ENCODE measurements around the gene GPR157.

Gene GPR157

DNA sequence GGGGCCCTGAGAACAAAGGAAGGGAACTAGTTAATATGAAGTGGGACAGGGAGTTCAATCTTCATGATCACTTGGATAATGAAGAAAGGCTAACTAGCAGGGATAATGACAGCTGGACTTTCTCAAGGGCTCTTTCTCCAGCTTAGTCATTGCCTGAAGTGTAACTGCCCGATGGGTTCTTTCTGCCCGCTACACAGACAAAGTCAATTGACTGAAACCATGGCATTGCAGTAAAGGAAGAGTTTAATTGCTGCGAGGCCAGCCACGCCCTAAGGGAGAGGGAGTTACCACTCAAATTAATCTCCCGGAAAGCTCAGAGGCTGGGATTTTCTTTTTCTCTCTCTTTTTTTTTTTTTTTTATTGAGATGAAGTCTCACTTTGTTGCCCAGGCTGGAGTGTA is 42.9 kb downstream of the GPR157 start:
- no peak for DNase-seq

DNA sequence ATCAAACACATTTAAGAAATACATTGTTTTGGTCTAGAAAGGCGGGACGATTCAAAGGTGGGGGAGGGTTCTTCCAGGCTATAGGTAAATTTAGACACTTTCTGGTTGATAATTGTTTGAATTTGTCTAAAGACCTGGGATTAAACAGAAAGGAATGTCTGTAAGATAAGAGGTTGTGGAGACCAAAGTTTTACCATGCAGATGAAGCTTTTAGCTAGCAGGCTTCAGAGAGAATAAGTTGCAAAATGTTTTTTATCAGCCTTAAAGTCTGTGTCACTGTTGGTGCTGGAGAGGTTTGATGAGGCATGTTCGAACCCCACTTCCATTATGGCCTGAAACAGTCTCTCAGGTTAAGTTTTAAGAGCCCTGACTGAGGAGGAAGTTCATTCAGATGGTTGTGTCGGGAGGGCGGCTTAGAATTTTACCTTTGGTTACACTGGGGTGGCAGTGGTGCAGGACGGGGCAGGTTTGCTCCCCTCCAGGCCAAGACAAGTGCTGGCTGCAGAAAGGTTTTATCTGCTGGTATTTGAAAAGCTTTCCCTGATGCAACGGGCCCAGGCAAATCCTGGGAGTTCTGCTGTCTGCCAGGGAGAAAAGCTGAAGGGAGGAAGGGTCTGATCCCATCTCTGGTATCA is 43.5 kb downstream of the GPR157 start:
- DNase-seq = no peak

DNA sequence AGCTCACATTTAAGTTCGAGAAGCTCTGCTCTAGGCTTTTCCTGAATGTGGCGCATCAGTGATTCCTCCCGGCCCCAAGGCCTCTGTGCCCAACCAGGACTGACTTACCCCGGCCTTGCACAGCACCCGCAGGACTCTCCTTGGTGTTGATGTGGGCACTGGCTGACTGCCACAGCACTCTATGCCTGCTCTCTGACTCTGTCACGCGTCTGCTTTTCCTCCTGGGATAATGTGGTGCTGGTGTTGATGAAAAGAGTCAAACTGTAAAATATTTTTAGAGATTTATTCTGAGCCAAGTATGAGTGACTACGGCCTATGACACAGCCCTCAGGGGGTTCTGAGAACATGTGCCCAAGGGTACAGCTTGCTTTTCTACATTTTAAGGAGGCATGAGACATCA is 44.0 kb downstream of the GPR157 start:
- DNase-seq = no peak

DNA sequence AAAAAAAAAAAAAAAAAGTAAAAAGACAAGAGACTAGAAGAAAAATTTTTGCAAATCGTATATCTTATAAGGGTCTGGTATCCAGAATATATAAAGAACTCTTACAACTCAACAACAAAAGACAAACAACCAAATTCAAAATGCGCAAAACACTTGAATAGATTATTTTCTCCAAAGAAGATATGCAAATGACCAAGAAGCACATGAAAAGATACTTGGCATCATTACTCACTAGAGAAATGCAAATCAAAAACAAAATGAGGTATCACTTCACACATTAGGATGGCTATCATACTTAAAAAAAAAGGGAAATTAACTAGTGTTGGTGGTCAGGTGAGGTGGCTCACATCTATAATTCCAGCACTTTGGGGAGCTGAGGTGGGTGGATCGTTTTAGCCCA is 47.4 kb downstream of the GPR157 start:
- DNase-seq = no peak

DNA sequence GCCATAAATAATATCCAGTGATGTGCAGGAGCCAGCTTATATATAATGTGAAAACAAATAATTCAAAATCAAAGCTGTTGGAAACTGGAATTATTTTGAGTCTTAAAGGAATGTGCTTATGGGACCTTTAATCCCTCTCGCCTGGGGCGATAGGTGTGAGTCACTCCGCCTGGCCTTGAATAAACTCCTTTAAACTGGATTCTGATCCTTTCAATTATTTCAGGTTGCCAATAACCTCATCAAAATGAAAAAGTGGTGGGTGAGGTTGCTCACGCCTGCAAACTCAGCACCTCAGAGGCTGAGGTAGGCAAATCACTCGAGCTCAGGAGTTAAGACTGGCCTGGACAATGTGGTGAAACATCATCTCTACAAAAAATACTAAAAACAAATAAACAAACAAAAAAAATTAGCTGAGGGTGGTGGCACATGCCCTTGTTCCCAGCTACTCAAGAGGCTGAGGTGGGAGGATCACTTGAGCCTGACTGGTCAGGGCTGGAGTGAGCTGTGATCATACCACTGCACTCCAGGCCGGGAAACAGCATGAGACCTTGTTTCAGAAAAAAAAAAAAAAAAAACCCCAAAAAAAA is 48.1 kb downstream of the GPR157 start:
- no peak for DNase-seq

DNA sequence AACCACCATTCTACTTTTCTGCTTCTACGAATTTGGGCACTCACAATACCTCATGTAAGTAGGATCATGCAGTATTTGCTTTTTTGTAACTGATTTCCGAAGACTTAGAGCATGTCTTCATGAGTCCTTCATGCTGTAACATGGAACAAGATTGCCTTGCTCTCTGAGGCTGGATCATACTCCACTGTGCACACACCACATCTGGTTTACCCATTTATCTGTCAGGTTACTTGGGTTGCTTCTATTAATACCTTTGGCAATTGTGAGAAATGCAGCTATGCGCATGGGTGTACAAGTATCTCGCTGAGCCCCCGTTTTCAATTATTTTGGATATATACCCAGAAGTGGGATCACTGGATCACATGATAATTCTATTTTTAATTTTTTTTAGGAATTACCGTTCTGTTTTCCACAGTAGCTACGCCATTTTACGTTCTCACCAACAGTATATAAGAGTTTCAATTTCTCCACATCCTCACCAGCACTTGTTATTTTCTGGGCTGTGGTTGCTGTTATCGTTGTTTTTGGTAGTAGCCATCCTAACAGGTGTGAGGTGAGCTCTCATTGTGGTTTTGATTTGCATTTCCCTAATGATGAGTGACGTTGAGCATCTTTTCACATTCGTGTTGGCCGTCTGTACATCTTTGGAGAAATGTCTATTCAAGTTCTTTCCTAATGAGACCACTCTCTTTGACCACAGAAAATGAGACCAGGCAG is 48.8 kb downstream of the GPR157 start:
- DNase-seq = no peak

DNA sequence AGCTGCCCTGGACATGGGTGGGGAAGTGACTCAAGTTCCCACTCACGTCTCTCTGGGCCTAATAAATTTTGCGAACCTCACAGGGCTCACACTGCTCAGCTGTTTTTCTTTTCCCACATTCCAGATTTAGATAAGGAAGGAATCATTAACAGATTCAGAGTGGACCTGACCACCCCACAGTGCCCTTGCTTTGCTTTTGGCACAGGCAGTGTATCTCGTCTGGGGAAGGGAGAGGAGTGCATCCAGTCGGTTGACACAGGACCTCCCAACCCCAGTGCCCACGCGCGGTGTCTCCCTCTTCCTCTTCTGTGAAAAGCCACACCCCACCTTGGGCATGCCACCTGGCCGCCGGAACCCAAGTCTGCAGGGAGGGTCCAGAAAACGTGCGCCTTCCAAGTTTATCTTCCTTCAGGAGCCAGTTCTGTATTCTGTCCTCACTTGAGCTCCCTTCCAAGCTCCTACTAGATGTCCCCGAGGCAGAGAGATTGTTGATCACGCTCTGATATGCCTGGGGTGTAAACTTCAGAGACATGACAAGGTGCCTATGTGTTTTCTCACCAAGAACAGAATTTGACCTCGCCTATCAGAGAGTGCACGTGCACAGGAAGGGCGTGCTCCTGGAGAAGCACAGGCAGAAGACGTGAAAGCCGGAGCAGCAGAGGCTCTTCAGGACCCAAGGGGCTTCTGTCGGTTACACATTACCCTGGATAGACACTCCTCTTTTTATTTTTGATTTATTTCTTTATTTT is 50.0 kb downstream of the GPR157 start:
- no peak for DNase-seq

DNA sequence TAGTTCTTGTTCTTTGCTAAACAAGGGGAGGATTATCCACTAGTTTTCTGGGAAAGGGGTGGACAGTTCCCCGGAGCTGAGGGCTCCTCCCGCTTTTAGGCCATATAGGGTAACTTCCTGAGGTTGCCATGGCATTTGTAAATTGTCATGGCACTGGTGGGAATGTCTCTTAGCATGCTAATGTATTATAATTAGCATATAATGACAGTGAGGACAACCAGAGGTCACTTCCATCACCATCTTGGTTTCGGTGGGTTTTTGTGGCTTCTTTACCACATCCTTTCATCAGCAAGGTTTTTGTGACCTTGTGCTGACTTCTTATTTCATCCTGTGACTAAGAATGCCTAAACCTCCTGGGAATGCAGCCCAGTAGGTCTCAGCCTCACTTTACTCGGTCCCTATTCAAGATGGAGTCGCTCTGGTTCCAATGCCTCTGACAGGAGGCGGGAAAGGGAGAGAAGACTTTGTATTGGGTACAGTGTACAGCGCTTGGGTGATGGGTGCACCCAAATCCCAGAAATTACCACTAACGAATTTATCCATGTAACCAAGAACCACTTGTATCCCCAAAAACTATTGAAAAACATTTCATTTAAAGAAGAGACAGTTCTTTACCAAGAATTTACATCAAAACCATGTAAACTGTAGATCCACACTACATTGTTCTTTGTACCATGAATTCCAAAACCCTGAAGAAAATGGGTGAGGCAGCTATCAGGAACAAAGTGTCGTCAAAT is 50.7 kb downstream of the GPR157 start:
- peak in 1 of 5 donors; percentile 25 for DNase-seq

DNA sequence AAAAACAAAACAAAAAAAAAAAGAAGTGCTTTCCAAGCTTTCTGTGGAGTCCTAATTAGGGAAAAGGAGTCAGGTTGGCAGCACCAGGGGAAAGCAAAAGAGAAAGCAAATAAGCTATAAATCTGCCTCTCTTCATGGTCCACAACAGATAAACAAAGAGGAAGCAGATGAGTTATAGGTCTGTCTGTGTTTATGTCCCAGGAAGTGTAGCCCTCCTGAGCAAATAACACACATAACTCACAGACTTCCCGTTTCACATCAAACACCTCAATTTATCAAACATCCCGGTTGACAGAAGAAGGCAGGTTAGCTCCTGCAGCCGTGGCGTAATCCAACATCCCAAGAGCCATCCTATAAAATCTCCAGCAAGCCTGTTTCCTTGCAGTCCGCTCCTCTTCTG is 53.9 kb downstream of the GPR157 start:
- no peak for DNase-seq

DNA sequence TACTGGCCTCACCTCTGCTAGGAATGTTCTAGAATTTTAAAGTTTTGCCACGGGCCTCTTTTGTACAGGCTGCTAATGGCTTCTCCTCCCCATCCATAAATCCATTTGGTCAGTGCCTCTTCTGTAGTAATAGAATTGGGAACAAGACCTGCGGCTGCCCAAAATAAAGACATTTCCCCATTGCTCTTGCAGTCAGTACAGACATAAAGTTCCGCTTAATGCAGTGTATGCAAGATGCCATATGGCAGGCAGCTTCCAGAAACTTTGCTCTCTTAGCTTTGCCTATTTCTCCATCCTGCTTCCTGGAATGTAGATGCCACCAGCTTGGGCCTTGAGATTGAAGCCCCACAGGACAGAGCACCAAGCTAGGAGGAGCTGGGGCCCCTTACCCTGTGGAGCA is 55.8 kb downstream of the GPR157 start:
- no peak for DNase-seq

DNA sequence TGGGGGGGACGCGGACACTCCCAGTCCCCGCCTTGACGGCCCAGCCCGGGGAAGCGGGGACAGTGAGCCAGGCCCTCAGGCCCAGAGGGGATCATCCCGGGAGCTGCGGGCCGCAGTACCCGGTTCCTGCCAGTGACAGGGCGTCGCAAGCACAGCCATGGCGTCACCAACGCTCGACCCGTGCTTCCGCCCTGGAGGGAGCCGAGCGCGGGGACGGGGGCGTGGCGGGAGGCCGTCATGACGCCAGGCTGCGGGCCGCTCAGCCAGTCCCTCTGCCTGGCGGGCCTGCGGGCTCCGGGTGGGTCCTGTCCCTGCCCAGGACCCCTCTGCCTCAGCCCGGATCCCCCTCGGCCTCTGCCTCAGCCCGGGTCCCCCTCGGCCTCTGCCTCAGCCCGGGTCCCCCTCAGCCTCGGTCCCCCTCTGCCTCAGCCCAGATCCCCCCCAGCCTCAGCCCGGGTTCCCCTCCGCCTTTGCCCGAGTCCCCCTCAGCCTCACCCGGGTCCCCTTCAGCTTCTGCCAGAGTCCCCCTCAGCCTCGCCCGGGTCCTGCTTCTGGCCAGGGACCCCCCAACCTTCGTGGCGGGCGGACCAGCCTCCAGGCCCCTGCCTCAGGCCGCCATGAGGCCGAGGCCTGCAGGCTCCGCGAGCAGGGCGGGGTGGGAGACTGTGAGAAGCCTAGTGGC is 57.2 kb downstream of the GPR157 start:
- no peak for DNase-seq

DNA sequence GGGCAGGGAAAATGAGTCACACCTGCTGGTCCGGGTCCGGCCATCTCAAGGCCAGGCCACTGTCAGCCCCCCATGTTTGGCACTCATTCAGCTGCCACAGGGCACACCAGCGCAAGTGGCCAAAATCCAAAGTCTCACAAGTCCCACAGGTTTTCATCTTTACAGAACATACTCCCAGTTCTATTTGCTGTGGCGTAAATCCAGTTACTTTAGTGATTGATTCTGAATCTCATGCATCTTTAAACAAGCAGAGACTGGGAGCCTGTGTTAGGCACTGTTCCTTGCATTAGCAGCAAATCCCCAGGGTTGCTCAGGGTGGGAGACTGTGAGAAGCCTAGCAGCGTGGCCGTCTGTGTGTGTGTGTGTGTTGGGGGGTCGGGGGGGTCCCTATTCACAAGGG is 58.4 kb downstream of the GPR157 start:
- no peak for DNase-seq

DNA sequence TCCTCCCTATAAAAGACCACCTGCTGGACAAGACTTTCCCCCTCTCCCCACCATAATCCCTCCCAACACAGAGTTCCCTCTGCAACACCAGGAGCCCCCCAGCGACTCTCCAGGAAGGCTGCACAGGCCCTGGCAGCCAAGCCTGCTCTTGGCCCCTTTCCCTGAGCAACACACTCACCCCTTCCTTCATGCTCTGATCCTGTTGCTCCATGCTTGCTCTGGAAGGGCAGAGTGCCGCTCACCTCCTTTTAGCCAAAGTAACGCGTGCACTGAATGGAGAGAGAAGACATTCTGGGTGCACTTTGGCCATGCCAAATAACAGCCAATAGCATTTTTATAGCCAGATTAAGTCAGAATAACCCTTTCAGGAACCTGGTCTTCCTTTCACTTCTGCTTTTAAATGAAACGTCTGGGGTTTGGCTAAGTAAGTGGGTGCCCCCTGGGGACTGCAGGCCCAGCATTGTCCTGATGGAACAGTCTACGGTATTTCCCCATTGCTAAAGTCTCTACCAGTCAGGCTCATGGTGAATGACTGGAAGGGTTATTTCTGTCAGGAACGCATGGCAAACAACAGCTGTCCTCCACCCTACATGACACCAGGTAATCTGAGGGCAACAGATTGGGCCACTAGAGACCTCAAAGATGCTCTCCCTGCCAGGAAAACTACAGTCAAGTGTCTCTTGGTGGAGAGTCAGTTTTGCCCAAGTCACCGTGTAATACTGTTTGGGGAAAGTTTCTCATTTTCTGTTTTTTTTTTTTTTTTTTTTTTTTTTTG is 59.4 kb downstream of the GPR157 start, which contains the start of gene SLC2A5:
Gene SLC2A5, minus strand, starts transcription at position 310 of the 775 bp plus-strand sequence. Its CDS starts 99 bp downstream, at position 211.
- no peak for DNase-seq

DNA sequence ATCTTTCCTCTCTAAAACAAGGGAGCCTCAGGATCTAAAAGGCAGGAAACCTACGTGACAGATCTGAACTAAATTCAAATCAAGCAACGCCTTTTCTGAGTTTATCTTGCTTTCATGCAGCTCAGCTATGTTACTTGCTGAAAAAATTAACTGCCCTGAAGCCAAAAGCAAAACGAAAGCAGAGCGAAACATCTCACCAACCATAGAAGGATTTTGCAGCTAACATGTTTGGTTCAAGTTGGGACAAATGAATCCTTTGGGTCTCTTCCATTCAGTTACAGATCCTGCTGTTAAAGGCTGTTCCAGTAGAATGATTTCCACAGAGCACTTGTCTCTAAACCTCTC is 59.9 kb downstream of the GPR157 start:
- DNase-seq = no peak

DNA sequence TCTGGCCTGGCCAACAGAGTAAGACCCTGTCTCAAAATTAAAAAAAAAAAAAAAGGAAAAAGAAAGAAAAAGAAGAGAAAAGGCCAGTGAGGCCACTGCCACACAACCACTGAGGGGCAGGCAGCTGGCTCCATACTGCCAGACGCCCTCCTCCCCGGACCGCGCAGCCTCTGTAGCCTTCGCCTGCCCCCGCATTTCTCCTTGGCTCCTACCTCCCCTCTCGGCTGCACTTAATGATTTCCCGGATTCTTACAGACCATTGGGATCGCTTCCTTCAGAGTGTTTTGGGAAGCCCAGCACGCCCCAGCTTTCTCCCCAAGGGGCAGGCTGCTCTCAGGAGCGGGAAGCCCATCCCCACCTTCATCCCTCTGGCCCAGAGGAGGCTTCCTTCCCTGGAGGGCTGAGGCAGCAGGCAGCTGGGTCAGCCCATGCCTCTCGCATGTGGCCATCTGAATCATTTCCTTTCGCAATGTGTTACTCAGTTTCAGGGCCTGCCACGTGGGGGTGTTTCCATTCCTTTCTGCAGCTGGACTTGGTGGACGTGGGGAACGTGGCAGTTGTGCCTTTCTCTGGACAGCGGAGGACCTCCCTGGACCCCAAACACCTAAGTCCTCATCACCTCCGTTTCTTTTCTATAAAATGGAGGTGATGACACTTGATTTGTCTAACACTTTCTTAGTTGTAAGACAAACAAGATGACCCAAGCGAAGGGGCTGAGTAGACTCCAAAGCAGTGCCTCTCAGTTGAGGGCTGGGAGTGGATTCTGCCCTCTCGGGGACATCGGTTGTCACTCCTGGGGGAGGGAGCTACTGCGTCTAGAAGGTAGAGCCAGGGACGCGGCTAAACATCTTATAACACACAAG is 61.7 kb downstream of the GPR157 start:
- DNase-seq = no peak

DNA sequence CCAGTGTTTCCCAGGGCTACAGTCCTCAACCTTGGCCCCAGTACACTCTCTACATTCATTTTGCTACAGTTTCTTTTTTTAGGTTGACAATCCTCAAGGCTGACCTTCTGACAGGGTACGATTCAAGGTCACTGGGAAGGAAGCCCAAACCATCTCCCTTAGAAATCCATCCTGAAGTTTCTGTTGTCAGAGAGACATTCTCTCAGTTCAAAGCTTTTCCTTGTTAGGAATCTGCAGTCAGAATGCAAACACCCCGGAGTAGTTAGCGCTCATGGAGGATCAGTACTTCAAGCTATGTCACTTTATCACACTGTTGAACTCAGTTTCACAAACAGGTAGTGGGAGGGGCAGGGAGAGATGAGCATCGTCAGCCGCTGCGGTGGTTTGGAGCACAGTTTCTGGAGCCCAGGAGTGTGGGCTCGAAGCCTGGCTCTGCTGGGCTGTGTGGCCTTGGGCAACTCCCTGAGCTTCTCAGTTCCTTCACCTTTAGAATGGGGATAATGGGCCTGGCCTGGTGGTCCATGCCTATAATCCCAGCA is 63.6 kb downstream of the GPR157 start:
- no peak for DNase-seq

DNA sequence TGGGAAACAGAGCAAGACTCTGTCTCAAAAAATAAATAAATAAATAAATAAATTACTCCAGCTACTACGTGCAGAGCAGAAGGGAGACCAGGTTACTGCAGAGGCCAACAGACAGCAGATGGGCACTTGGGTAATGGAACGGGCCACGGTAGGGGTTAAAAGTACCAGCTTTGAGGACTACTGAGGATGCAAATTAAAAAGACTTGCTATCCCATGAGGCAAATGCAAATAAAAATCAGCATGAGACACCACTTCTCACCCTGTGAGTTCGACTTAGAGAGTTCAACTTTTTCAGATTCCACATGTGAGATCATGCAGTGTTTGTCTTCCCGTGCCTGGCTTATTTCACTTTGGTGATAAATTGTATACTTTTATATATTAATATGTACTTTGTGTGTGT is 66.1 kb downstream of the GPR157 start:
- no peak for DNase-seq

DNA sequence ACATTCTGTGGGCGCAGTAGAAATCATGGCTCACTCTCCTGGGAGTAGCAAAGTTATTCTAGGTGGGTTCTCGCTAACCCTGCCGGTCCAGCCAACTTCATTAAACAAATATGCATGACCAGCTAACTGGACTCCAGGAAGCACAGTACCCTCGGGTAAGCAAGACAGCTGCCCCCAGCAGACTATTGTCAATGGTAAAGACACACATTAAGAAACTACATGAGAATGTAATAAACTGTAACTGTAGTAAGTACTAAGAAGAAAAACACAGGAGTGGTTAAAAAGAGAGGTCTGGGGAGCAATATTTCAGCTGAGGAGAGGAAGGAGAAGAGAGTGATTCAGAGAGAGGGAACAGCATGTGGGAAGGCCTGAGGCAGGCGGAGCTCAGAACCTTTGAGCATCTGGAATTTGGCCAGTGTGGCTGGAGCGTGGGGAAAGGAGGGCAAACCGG is 66.9 kb downstream of the GPR157 start:
- DNase-seq = no peak

DNA sequence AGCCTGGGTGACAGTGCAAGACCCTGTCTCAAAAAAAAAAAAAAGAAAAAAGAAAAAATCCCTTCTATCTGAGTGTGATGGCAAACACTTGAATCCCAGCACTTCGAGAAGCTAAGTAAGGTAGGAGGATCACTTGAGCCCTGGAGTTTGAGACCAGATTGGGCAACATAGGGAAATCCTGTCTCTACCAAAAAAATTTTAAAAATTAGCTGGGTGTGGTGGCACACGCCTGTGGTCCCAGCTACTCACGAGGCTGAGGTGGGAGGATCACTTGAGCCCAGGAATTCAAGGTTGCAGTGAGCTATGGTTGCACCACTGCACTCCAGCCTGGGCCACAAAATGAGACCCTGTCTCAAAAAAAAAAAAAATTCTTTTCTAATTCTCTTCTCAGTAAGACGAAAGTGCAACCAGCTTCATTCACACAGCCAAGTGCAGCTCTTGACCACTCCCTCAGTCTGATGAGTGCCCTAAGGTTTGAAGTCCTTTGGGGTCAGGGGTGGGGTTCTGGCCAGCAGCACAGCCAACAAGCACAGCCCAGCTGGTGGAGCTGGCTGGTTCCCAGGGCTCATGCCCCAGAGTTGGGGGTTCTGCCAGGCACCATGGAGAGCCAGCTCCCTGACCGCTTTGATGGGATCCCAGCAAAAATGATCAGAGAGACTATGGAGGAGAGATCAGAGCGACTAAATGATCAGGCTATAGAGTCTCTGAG is 67.5 kb downstream of the GPR157 start:
- DNase-seq = no peak

Measured in T-helper 1 cell (primary cell).